Nephron (organoid): ENCODE measurements around the gene TMPRSS2.

Experiments
- H3K27ac Mint-ChIP-seq, 3 experiments: 2 replicates each; pipeline ENCODE4 v1.8.0; 2020; ENCODE audit warnings: mixed read lengths in 3 of 3, mild to moderate bottlenecking in 2 of 3, moderate library complexity in 1 of 3
- H3K27me3 Mint-ChIP-seq: 2 replicates; pipeline ENCODE4 v1.8.0; 2021; ENCODE audit warnings: low read depth, mild to moderate bottlenecking, moderate library complexity, mixed read lengths
- H3K36me3 Mint-ChIP-seq: 2 replicates; pipeline ENCODE4 v1.8.0; 2020; ENCODE audit warnings: low read depth, mixed read lengths
- H3K4me1 Mint-ChIP-seq: 2 replicates; pipeline ENCODE4 v1.8.0; 2020; ENCODE audit warnings: mixed read lengths
- H3K4me3 Mint-ChIP-seq, 3 experiments: 2 replicates each; pipeline ENCODE4 v1.8.0; 2020; ENCODE audit warnings: mild to moderate bottlenecking in 3 of 3, mixed read lengths in 3 of 3, moderate library complexity in 2 of 3
- H3K9me3 Mint-ChIP-seq: 2 replicates; pipeline ENCODE4 v1.8.0; 2020; ENCODE audit warnings: mixed read lengths
- TF ChIP-seq, protein P1 (sequence below), 3 experiments: fragments of 200-600 bp; sonication (generic); IDR thresholded peaks; one replicate each; pipeline ENCODE4 v1.5.0; 2021; ENCODE audit warnings: antibody characterized with exemption in 3 of 3; ENCODE audit not compliant: unreplicated experiment in 3 of 3

The TMPRSS2 gene

DNA sequence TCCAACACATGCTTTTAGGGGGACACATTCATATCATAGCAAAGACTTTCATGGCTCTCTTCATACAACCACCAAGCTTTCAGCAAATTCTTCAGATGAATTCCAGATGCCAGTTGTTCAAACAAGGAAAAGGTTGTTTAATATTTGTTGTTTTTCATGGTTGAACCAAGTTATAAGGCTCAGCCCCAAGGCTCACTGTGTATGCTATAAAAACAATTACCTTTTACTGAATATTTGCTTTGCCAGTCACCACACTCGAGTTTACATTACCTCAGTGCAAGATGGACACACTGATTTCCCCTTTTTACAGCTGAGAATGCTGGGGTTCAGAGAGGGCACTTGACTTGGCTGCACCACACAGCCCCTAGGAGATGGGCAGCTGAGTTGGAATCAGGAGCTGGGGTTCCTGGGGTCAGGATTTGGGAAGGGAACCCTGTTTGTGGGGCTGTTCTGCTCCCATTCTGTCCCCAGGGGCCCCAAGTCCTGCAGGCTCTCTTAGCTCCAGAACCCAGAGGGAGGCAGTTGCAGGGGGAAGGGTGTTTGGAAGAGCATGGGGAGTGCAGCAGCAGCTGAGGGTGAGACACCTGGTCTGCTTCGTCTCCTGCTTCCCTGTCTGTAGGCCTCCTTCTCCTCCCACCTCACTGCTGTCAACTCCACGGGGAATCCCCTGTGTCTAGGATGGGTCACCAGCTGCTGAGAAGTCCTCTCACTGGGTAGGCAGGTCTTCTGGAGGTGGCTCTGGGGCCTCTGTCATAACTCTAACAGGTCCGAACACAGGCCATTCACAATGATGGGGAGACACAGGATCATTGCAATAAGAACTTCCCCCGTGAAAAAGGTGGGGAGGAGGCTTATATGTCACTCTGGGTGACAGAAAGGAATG is 12.8 kb upstream of the TMPRSS2 start:
- Mint-ChIP-seq H3K36me3 (no peaks in the 10 kb centered on the region), H3K4me3 (no peak overlapping the region), H3K4me1 (no peaks in the 10 kb centered on the region), H3K9me3 (peaks cover 17% of the 10 kb centered on the region), H3K27ac (no peak overlapping the region), H3K27me3 (peaks cover 6% of the 10 kb centered on the region)
- TF ChIP-seq, protein P1, sequence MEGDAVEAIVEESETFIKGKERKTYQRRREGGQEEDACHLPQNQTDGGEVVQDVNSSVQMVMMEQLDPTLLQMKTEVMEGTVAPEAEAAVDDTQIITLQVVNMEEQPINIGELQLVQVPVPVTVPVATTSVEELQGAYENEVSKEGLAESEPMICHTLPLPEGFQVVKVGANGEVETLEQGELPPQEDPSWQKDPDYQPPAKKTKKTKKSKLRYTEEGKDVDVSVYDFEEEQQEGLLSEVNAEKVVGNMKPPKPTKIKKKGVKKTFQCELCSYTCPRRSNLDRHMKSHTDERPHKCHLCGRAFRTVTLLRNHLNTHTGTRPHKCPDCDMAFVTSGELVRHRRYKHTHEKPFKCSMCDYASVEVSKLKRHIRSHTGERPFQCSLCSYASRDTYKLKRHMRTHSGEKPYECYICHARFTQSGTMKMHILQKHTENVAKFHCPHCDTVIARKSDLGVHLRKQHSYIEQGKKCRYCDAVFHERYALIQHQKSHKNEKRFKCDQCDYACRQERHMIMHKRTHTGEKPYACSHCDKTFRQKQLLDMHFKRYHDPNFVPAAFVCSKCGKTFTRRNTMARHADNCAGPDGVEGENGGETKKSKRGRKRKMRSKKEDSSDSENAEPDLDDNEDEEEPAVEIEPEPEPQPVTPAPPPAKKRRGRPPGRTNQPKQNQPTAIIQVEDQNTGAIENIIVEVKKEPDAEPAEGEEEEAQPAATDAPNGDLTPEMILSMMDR (IDR thresholded peaks at IDR 0.05; ENCODE audit: unreplicated experiment in 3 of 3): no peak

DNA sequence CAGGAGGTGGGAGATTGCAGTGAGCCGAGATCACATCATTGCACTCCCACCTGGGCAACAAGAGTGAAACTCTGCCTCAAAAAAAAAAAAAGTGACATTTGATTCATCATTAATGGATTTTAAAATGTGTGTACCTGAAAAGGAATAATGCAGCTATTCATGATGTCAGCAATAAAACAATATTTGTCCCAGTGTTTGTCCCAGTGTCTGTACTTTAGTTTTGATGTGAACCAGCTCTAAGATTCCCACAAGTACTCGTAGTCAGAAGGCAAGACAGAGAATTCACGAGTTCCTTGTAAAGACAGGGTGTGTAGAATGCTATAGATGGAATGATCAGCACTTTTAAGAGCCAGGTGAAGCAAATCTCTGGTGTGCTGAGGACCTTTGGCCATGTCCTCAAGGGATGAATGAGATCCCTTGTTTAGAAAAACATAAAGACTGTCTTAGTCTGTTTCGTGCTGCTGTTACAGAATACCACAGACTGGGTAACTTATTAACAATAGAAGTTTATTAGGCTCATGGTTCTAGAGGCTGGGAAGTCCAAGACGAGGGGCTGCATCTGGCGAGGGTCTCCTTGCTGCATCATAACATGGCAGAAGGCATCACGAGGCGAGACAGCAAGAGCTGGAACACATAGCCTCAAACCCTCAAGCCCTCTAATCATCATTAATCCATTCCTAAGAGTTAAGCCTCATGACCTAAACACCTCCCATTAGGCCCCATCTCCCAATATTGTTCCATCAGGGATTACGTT is 12.0 kb upstream of the TMPRSS2 start:
- H3K4me1 Mint-ChIP-seq: no peaks in the 10 kb centered on the region
- H3K36me3 Mint-ChIP-seq: no peaks in the 10 kb centered on the region
- TF ChIP-seq, protein P1 (IDR thresholded peaks at IDR 0.05; ENCODE audit: unreplicated experiment in 3 of 3): no peak
- H3K27ac Mint-ChIP-seq: no peak overlapping the region
- H3K4me3 Mint-ChIP-seq: no peak overlapping the region
- H3K27me3 Mint-ChIP-seq: peaks cover 6% of the 10 kb centered on the region
- H3K9me3 Mint-ChIP-seq: peaks cover 17% of the 10 kb centered on the region

DNA sequence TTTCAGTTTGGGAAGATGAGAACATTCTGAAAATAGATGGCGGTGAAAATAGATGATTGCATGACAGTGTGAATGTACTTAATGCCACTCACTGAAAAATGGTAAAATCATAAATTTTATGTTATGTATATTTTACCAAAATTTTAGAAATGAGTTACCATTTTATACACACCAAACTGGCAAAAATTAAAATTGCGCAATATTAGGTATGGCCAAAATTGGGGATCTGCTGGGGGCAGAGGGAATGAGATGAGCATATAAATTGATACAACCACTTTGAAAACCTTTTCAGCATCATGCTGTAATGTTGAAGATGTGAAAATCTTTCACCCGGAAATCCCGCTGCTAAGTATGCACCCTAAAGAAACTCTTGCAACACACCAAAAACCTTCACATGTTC is 10.8 kb upstream of the TMPRSS2 start:
- Mint-ChIP-seq H3K4me3 (no peak overlapping the region), H3K4me1 (no peaks in the 10 kb centered on the region), H3K36me3 (no peaks in the 10 kb centered on the region), H3K27me3 (peaks cover 11% of the 10 kb centered on the region), H3K9me3 (peaks cover 17% of the 10 kb centered on the region), H3K27ac (no peak overlapping the region)
- TF ChIP-seq, protein P1 (IDR thresholded peaks at IDR 0.05; ENCODE audit: unreplicated experiment in 3 of 3): no peak

GRCh38 chr21:41511858-41512257 is 3.9 kb upstream of the TMPRSS2 start:
- H3K36me3 Mint-ChIP-seq: no peaks in the 10 kb centered on the region

GRCh38 chr21:41510500-41510899 is 2.5 kb upstream of the TMPRSS2 start:
- Mint-ChIP-seq H3K4me1 (peaks cover 5% of the 10 kb centered on the region), H3K27ac (peak overlapping the region in 1 of 3 experiments; percentile 70), H3K9me3 (peaks cover 2% of the 10 kb centered on the region)

More at GRCh38 chr21:41511858-41512257, 3.9 kb upstream of the TMPRSS2 start:
- Mint-ChIP-seq H3K4me1 (peaks cover 5% of the 10 kb centered on the region), H3K27ac (peak overlapping the region in 2 of 3 experiments; percentile 19 to 40), H3K27me3 (peaks cover 57% of the 10 kb centered on the region), H3K9me3 (peaks cover 10% of the 10 kb centered on the region), H3K4me3 (no peak overlapping the region)
- TF ChIP-seq, protein P1 (IDR thresholded peaks at IDR 0.05; ENCODE audit: unreplicated experiment in 3 of 3): no peak

More at GRCh38 chr21:41510500-41510899, 2.5 kb upstream of the TMPRSS2 start:
- Mint-ChIP-seq H3K4me3 (no peak overlapping the region), H3K36me3 (no peaks in the 10 kb centered on the region), H3K27me3 (peaks cover 71% of the 10 kb centered on the region)
- TF ChIP-seq, protein P1 (IDR thresholded peaks at IDR 0.05; ENCODE audit: unreplicated experiment in 3 of 3): no peak
